ENCODE measurements around the gene PRKAG1.
A peak's percentile ranks its signal among the peaks of the same experiment; 100 is the strongest.

The PRKAG1 gene

DNA sequence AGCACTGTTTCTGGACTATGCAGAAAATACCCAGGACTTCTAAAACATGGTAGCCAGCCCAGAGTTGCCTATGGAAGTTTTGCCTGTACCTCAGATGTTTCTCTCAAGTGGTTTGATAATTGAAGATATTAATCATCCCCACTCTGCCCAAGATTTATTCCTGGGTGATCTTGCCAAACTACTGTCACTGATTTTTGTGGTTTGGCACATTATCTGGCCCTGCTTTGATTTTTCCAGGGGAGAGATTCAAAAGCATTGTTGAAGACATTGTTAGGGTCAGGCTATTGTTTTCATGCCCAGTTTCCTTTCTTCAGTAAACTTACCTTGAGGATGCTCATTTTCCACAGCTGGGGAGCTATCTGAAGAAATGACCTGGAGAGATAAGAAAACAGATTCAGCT, 5.8 kb downstream of the PRKAG1 start (continued):
- no peak for TF ChIP-seq MEIS1 (CRISPR knock-in tag; IDR thresholded peaks at IDR 0.05; ENCODE audit: borderline replicate concordance)

GRCh38 chr12:49010092-49010668, 8.4 kb downstream of the PRKAG1 start:
- H3K4me1 ChIP-seq (ENCODE audit: control insufficient read depth, insufficient read depth, low read length) = peaks cover 5% of the 10 kb centered on the region
- H3K4me3 ChIP-seq (ENCODE audit: low read depth, low read length) = no peak overlapping the region
- H3K36me3 ChIP-seq (ENCODE audit: control insufficient read depth in 2 of 2, insufficient read depth in 1 of 2, low read length in 2 of 2) = peaks cover 18 to 41% of the 10 kb centered on the region in 2 experiments; a peak in 2 of 3 replicates
- no peak for TF ChIP-seq ZNF843 (tag by site-specific recombination; IDR thresholded peaks at IDR 0.05)
- no peak for TF ChIP-seq ZNF121 (tag by site-specific recombination; IDR thresholded peaks at IDR 0.05)
- TF ChIP-seq ZFP37 (tag by site-specific recombination; IDR thresholded peaks at IDR 0.05) = no peak
- 0 out of 2 replicates have a peak, but pooled peaks have one; percentile 34 for TF ChIP-seq HIC1 (tag by site-specific recombination; IDR thresholded peaks at IDR 0.05)
- TF ChIP-seq, protein P1, sequence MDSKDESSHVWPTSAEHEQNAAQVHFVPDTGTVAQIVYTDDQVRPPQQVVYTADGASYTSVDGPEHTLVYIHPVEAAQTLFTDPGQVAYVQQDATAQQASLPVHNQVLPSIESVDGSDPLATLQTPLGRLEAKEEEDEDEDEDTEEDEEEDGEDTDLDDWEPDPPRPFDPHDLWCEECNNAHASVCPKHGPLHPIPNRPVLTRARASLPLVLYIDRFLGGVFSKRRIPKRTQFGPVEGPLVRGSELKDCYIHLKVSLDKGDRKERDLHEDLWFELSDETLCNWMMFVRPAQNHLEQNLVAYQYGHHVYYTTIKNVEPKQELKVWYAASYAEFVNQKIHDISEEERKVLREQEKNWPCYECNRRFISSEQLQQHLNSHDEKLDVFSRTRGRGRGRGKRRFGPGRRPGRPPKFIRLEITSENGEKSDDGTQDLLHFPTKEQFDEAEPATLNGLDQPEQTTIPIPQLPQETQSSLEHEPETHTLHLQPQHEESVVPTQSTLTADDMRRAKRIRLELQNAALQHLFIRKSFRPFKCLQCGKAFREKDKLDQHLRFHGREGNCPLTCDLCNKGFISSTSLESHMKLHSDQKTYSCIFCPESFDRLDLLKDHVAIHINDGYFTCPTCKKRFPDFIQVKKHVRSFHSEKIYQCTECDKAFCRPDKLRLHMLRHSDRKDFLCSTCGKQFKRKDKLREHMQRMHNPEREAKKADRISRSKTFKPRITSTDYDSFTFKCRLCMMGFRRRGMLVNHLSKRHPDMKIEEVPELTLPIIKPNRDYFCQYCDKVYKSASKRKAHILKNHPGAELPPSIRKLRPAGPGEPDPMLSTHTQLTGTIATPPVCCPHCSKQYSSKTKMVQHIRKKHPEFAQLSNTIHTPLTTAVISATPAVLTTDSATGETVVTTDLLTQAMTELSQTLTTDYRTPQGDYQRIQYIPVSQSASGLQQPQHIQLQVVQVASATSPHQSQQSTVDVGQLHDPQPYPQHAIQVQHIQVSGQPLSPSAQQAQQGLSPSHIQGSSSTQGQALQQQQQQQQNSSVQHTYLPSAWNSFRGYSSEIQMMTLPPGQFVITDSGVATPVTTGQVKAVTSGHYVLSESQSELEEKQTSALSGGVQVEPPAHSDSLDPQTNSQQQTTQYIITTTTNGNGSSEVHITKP (tag by site-specific recombination; IDR thresholded peaks at IDR 0.05) = no peak
- no peak overlapping the region for H3K27ac ChIP-seq (ENCODE audit: extremely low read depth, low read depth, low read length)
- CTCF ChIA-PET = interaction anchor here (0.7 to 3.3 kb wide), 6 partner anchors 10 to 132 kb away, joined by 3 to 13 read pairs (median 4); no protein-coding TSS in a partner anchor
- H3K9me3 ChIP-seq (ENCODE audit: control insufficient read depth, insufficient read depth, low read depth, low read length) = no peaks in the 10 kb centered on the region
- POLR2A ChIA-PET = interaction anchor here (1.0 to 1.4 kb wide), 2 partner anchors 8 to 22 kb away, joined by 3 read pairs; partner anchors contain the start of gene PRKAG1

DNA sequence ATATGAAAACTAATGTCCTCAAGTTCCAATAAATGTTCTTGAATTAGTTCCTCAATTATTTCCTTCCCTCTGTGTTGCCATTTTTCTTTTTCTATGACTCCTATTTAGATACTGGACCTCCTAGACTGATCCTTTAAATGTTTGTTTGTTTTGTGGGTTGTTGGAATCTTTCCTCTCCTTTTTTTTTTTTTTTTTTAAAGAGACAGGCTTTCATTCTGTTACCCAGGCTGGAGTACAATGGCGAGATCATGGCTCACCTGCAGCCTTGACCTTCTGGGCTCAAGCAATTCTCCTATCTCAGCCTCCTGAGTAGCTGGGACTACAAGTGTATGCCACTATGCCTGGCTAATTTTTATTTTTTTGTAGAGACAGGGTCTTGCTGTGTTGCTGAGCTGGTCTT, 9.6 kb downstream of the PRKAG1 start:
- Histone ChIP-seq H3K4me1 (ENCODE audit: control insufficient read depth, insufficient read depth, low read length) (peaks cover 5% of the 10 kb centered on the region), H3K27ac (ENCODE audit: extremely low read depth, low read depth, low read length) (no peak overlapping the region), H3K9me3 (ENCODE audit: control insufficient read depth, insufficient read depth, low read depth, low read length) (no peaks in the 10 kb centered on the region), H3K36me3 (ENCODE audit: control insufficient read depth in 2 of 2, insufficient read depth in 1 of 2, low read length in 2 of 2) (peaks cover 29 to 52% of the 10 kb centered on the region in 2 experiments), H3K4me3 (ENCODE audit: low read depth, low read length) (no peak overlapping the region)
- ChIA-PET POLR2A (interaction anchor here (0.7 to 1.4 kb wide), 2 partner anchors 9 to 21 kb away, joined by 3 to 5 read pairs; partner anchors contain the start of gene PRKAG1), CTCF (interaction anchor here (0.6 to 3.3 kb wide), 7 partner anchors 9 to 408 kb away, joined by 3 to 13 read pairs (median 4); partner anchors contain the start of gene PRKAG1)
- TF ChIP-seq SCRT1 (tag by site-specific recombination; IDR thresholded peaks at IDR 0.05; ENCODE audit: borderline replicate concordance) (no peak), ZNF335 (tag by site-specific recombination; conservative IDR thresholded peaks at IDR 0.05) (no peak), ZNF10 (tag by site-specific recombination; IDR thresholded peaks at IDR 0.05) (no peak), ZNF366 (tag by site-specific recombination; conservative IDR thresholded peaks at IDR 0.05) (0 out of 2 replicates have a peak, but pooled peaks have one; percentile 18), GLIS1 (tag by site-specific recombination; IDR thresholded peaks at IDR 0.05) (peak; percentile 88), ZNF548 (tag by site-specific recombination; IDR thresholded peaks at IDR 0.05) (no peak), ZSCAN5A (tag by site-specific recombination; IDR thresholded peaks at IDR 0.05) (no peak), WT1 (tag by site-specific recombination; IDR thresholded peaks at IDR 0.05) (no peak), REPIN1 (tag by site-specific recombination; IDR thresholded peaks at IDR 0.05; ENCODE audit: low read depth) (no peak), ZBTB17 (tag by site-specific recombination; IDR thresholded peaks at IDR 0.05) (peak; percentile 60)
- TF ChIP-seq, protein P2, sequence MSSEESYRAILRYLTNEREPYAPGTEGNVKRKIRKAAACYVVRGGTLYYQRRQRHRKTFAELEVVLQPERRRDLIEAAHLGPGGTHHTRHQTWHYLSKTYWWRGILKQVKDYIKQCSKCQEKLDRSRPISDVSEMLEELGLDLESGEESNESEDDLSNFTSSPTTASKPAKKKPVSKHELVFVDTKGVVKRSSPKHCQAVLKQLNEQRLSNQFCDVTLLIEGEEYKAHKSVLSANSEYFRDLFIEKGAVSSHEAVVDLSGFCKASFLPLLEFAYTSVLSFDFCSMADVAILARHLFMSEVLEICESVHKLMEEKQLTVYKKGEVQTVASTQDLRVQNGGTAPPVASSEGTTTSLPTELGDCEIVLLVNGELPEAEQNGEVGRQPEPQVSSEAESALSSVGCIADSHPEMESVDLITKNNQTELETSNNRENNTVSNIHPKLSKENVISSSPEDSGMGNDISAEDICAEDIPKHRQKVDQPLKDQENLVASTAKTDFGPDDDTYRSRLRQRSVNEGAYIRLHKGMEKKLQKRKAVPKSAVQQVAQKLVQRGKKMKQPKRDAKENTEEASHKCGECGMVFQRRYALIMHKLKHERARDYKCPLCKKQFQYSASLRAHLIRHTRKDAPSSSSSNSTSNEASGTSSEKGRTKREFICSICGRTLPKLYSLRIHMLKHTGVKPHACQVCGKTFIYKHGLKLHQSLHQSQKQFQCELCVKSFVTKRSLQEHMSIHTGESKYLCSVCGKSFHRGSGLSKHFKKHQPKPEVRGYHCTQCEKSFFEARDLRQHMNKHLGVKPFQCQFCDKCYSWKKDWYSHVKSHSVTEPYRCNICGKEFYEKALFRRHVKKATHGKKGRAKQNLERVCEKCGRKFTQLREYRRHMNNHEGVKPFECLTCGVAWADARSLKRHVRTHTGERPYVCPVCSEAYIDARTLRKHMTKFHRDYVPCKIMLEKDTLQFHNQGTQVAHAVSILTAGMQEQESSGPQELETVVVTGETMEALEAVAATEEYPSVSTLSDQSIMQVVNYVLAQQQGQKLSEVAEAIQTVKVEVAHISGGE (tag by site-specific recombination; conservative IDR thresholded peaks at IDR 0.05; ENCODE audit: low read depth) = no peak

All from HEK293 (cell line).